HEK293T (cell line): ENCODE data around the gene SMPDL3B.
"Not testable (repeated sequence)": the region's sequence is repeated elsewhere in the genome, so short reads cannot be mapped to it uniquely, and the experiment has no call there.

Source experiments
- ARNT ChIP-seq: fragments of 450-650 bp; IDR thresholded peaks from 2 replicates; pipeline ENCODE4 v1.6.1; 2017; ENCODE audit warnings: mild to moderate bottlenecking
- BHLHE40 ChIP-seq: fragments of 450-650 bp; IDR thresholded peaks from 2 replicates; pipeline ENCODE4 v1.6.1; 2016; ENCODE audit warnings: mild to moderate bottlenecking, moderate library complexity, borderline replicate concordance
- CTBP1 ChIP-seq: fragments of 450-650 bp; IDR thresholded peaks from 2 replicates; pipeline ENCODE4 v1.6.1; 2016; ENCODE audit warnings: borderline replicate concordance
- ELF4 ChIP-seq: fragments of 450-650 bp; IDR thresholded peaks from 2 replicates; pipeline ENCODE4 v1.6.1; 2017; ENCODE audit warnings: antibody characterized with exemption
- FOXA1 ChIP-seq: fragments of 450-650 bp; IDR thresholded peaks from 2 replicates; pipeline ENCODE4 v1.6.1; 2016; ENCODE audit warnings: mild to moderate bottlenecking
- FOXK2 ChIP-seq: fragments of 450-650 bp; IDR thresholded peaks from 2 replicates; pipeline ENCODE4 v1.6.1; 2016; ENCODE audit warnings: mild to moderate bottlenecking
- HDGF ChIP-seq: fragments of 450-650 bp; IDR thresholded peaks from 2 replicates; pipeline ENCODE4 v1.6.1; 2017; ENCODE audit warnings: antibody characterized with exemption, borderline replicate concordance
- L3MBTL2 ChIP-seq: fragments of 450-650 bp; conservative IDR thresholded peaks from 2 replicates; pipeline ENCODE4 v1.6.1; 2016; ENCODE audit warnings: mild to moderate bottlenecking
- SP1 ChIP-seq: fragments of 450-650 bp; IDR thresholded peaks from 2 replicates; pipeline ENCODE4 v1.6.1; 2017
- SUZ12 ChIP-seq: fragments of 450-650 bp; IDR thresholded peaks from 2 replicates; pipeline ENCODE4 v1.6.1; 2016; ENCODE audit warnings: mild to moderate bottlenecking
- TARDBP ChIP-seq: fragments of 450-650 bp; IDR thresholded peaks from 2 replicates; pipeline ENCODE4 v1.6.1; 2016
- ZNF384 ChIP-seq: fragments of 450-650 bp; IDR thresholded peaks from 2 replicates; pipeline ENCODE4 v1.6.1; 2016
- TF ChIP-seq, protein P1 (sequence below): fragments of 450-650 bp; IDR thresholded peaks from 2 replicates; pipeline ENCODE4 v1.6.1; 2016

- TF ChIP-seq ZNF384, L3MBTL2, HDGF, SUZ12, ARNT, TARDBP, FOXK2, SP1, FOXA1, ELF4, CTBP1, BHLHE40: not testable (repeated sequence)
- TF ChIP-seq, protein P1, sequence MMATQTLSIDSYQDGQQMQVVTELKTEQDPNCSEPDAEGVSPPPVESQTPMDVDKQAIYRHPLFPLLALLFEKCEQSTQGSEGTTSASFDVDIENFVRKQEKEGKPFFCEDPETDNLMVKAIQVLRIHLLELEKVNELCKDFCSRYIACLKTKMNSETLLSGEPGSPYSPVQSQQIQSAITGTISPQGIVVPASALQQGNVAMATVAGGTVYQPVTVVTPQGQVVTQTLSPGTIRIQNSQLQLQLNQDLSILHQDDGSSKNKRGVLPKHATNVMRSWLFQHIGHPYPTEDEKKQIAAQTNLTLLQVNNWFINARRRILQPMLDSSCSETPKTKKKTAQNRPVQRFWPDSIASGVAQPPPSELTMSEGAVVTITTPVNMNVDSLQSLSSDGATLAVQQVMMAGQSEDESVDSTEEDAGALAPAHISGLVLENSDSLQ, result not testable (repeated sequence)
Measured at GRCh38 chr1:28003117-28003516, 68.3 kb downstream of the SMPDL3B start.
